ENCODE measurements around the gene SMPD3. TPM values are rescaled to one million over a fixed set of nuclear protein-coding genes. Genes with fewer than 3 reads are reported as not detected.

Gene SMPD3
- total RNA-seq, 1 experiment from 2014 or later = 1.4 TPM

DNA sequence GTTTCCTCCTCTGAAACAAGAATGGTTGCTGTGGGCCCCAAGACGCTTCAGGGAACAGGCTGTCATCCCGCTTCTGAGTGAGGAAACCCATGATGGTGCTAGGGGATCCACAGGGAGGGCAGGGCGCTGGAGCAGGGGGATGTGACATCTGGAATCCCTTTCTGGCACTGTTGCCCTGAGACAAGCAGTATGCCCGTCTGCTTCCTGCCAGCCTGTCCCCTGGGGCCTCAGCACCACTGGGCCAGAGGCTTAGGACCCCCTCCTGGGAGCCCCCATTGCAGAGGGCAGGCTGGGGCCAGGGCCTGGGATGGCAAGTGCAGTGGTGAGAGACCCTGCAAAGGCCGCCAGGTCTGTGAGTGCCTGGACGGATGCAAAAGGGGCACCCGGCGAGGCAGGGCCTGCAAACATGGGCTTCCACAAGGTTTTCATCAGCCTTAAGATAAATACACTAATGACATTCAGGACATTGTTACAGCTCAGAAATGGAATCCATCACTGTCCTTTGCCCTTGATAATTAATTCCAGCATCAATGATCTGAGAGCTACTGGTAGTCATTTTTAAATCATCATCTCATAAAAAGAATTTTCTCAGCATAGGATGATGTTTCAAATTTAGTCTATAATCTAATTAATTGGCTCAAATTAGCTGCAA, 85.9 kb downstream of the SMPD3 start (continued):
- TF ChIP-seq E2F1 (CRISPR knock-in tag; IDR thresholded peaks at IDR 0.05) (no peak), RELA (CRISPR knock-in tag; IDR thresholded peaks at IDR 0.05; ENCODE audit: borderline replicate concordance) (no peak), MXD4 (CRISPR knock-in tag; IDR thresholded peaks at IDR 0.05; ENCODE audit: borderline replicate concordance) (no peak), ZNF121 (CRISPR knock-in tag; IDR thresholded peaks at IDR 0.05) (no peak)
- TF ChIP-seq, protein P1, sequence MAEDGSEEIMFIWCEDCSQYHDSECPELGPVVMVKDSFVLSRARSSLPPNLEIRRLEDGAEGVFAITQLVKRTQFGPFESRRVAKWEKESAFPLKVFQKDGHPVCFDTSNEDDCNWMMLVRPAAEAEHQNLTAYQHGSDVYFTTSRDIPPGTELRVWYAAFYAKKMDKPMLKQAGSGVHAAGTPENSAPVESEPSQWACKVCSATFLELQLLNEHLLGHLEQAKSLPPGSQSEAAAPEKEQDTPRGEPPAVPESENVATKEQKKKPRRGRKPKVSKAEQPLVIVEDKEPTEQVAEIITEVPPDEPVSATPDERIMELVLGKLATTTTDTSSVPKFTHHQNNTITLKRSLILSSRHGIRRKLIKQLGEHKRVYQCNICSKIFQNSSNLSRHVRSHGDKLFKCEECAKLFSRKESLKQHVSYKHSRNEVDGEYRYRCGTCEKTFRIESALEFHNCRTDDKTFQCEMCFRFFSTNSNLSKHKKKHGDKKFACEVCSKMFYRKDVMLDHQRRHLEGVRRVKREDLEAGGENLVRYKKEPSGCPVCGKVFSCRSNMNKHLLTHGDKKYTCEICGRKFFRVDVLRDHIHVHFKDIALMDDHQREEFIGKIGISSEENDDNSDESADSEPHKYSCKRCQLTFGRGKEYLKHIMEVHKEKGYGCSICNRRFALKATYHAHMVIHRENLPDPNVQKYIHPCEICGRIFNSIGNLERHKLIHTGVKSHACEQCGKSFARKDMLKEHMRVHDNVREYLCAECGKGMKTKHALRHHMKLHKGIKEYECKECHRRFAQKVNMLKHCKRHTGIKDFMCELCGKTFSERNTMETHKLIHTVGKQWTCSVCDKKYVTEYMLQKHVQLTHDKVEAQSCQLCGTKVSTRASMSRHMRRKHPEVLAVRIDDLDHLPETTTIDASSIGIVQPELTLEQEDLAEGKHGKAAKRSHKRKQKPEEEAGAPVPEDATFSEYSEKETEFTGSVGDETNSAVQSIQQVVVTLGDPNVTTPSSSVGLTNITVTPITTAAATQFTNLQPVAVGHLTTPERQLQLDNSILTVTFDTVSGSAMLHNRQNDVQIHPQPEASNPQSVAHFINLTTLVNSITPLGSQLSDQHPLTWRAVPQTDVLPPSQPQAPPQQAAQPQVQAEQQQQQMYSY (CRISPR knock-in tag; IDR thresholded peaks at IDR 0.05) = no peak

DNA sequence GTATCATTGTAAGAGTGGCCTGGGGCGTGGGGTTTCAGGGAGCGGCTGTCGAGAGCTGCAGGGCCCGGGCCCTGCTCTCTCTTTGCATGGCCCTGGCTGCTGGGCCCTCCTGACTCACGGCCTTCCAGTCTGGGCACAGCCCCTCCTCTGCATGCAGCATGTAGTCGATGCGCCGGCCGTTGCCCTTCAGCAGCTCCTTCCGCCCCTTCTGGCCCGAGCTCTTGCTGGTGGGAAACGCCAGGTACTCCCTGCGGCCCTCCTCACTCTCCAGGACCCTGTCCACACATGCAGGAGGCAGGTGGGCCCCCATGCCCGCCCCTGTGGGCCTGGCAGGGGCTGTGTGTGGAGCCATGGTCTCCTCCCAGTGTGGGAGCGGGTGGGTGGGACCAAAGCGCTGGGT, 86.8 kb downstream of the SMPD3 start:
- Mint-ChIP-seq H3K27ac (no peak overlapping the region), H3K4me1 (peaks cover 12% of the 10 kb centered on the region; the same call in 1 of the 2 replicates), H3K36me3 (no peaks in the 10 kb centered on the region; the same call in 1 of the 2 replicates), H3K9me3 (no peaks in the 10 kb centered on the region), H3K4me3 (no peak overlapping the region), H3K27me3 (ENCODE audit: low read depth) (no peaks in the 10 kb centered on the region)
- POLR2A ChIA-PET = no interaction called here
- CTCF ChIA-PET = interaction anchor here (1.0 to 3.9 kb wide), 4 partner anchors 8 to 147 kb away, joined by 3 to 26 read pairs (median 8); no protein-coding TSS in a partner anchor
- ATAC-seq (no peak), DNase-seq (ENCODE audit: low spot score) (no peak)
- TF ChIP-seq ELF4 (CRISPR knock-in tag; IDR thresholded peaks at IDR 0.05; ENCODE audit: low read depth) = no peak
- TF ChIP-seq ZNF263 (CRISPR knock-in tag; IDR thresholded peaks at IDR 0.05; ENCODE audit: low read depth) = no peak
- no peak for TF ChIP-seq ZNF121 (CRISPR knock-in tag; IDR thresholded peaks at IDR 0.05)
- no peak for TF ChIP-seq HMGA2 (CRISPR knock-in tag; IDR thresholded peaks at IDR 0.05)
- TF ChIP-seq, protein P2, sequence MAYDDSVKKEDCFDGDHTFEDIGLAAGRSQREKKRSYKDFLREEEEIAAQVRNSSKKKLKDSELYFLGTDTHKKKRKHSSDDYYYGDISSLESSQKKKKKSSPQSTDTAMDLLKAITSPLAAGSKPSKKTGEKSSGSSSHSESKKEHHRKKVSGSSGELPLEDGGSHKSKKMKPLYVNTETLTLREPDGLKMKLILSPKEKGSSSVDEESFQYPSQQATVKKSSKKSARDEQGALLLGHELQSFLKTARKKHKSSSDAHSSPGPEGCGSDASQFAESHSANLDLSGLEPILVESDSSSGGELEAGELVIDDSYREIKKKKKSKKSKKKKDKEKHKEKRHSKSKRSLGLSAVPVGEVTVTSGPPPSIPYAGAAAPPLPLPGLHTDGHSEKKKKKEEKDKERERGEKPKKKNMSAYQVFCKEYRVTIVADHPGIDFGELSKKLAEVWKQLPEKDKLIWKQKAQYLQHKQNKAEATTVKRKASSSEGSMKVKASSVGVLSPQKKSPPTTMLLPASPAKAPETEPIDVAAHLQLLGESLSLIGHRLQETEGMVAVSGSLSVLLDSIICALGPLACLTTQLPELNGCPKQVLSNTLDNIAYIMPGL (CRISPR knock-in tag; IDR thresholded peaks at IDR 0.05) = no peak
- TF ChIP-seq MYBL2 (CRISPR knock-in tag; IDR thresholded peaks at IDR 0.05) = no peak
- TF ChIP-seq SOX15 (CRISPR knock-in tag; IDR thresholded peaks at IDR 0.05) = no peak
- TF ChIP-seq, protein P3, sequence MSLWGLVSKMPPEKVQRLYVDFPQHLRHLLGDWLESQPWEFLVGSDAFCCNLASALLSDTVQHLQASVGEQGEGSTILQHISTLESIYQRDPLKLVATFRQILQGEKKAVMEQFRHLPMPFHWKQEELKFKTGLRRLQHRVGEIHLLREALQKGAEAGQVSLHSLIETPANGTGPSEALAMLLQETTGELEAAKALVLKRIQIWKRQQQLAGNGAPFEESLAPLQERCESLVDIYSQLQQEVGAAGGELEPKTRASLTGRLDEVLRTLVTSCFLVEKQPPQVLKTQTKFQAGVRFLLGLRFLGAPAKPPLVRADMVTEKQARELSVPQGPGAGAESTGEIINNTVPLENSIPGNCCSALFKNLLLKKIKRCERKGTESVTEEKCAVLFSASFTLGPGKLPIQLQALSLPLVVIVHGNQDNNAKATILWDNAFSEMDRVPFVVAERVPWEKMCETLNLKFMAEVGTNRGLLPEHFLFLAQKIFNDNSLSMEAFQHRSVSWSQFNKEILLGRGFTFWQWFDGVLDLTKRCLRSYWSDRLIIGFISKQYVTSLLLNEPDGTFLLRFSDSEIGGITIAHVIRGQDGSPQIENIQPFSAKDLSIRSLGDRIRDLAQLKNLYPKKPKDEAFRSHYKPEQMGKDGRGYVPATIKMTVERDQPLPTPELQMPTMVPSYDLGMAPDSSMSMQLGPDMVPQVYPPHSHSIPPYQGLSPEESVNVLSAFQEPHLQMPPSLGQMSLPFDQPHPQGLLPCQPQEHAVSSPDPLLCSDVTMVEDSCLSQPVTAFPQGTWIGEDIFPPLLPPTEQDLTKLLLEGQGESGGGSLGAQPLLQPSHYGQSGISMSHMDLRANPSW (CRISPR knock-in tag; conservative IDR thresholded peaks at IDR 0.05; ENCODE audit: low read depth) = no peak
- TF ChIP-seq ZNF423 (CRISPR knock-in tag; IDR thresholded peaks at IDR 0.05) = no peak
- TF ChIP-seq TEAD1 (CRISPR knock-in tag; IDR thresholded peaks at IDR 0.05) = no peak
- TF ChIP-seq NR2C2 (CRISPR knock-in tag; IDR thresholded peaks at IDR 0.05) = no peak
- TF ChIP-seq, protein P4, sequence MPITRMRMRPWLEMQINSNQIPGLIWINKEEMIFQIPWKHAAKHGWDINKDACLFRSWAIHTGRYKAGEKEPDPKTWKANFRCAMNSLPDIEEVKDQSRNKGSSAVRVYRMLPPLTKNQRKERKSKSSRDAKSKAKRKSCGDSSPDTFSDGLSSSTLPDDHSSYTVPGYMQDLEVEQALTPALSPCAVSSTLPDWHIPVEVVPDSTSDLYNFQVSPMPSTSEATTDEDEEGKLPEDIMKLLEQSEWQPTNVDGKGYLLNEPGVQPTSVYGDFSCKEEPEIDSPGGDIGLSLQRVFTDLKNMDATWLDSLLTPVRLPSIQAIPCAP (CRISPR knock-in tag; IDR thresholded peaks at IDR 0.05) = no peak
- no peak for TF ChIP-seq PRRX2 (CRISPR knock-in tag; IDR thresholded peaks at IDR 0.05)
- TF ChIP-seq, protein P5, sequence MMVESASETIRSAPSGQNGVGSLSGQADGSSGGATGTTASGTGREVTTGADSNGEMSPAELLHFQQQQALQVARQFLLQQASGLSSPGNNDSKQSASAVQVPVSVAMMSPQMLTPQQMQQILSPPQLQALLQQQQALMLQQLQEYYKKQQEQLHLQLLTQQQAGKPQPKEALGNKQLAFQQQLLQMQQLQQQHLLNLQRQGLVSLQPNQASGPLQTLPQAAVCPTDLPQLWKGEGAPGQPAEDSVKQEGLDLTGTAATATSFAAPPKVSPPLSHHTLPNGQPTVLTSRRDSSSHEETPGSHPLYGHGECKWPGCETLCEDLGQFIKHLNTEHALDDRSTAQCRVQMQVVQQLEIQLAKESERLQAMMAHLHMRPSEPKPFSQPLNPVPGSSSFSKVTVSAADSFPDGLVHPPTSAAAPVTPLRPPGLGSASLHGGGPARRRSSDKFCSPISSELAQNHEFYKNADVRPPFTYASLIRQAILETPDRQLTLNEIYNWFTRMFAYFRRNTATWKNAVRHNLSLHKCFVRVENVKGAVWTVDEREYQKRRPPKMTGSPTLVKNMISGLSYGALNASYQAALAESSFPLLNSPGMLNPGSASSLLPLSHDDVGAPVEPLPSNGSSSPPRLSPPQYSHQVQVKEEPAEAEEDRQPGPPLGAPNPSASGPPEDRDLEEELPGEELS (CRISPR knock-in tag; IDR thresholded peaks at IDR 0.05) = no peak
- TF ChIP-seq ATF1 (CRISPR knock-in tag; IDR thresholded peaks at IDR 0.05) = no peak
- TF ChIP-seq IRF2 (CRISPR knock-in tag; IDR thresholded peaks at IDR 0.05; ENCODE audit: borderline replicate concordance, low read depth) = no peak
- TF ChIP-seq ETV6 (CRISPR knock-in tag; IDR thresholded peaks at IDR 0.05) = no peak

All from WTC11 (cell line).